SK-N-SH (cell line): ENCODE results near the gene FRS3. TPM values are rescaled to one million over a fixed set of nuclear protein-coding genes. Genes with fewer than 3 reads are reported as not detected.

Source experiments
- CTCF ChIA-PET: fragments of 300-600, 350-600 bp; formaldehyde crosslinking; extraction: SDS; loops from one replicate; lab custom pipeline; 2021; lab: Yijun Ruan, JAX
- POLR2A ChIA-PET: fragments of 350-600 bp; sonication (Branson Sonifier 250); formaldehyde crosslinking; extraction: SDS; loops from one replicate; lab custom pipeline; 2020; ENCODE audit warnings: antibody characterized with exemption, inconsistent platforms; lab: Yijun Ruan, JAX
- DNase-seq: peaks from one replicate; pipeline ENCODE4 v3.0.0; 2012
- H2AFZ ChIP-seq: fragments of 200-600 bp; sonication (generic); 2 replicates; pipeline ENCODE4 v1.8.1; 2016; ENCODE audit warnings: antibody characterized with exemption, mild to moderate bottlenecking, low read depth
- H3F3A ChIP-seq: fragments of 200-600 bp; sonication (generic); replicated peaks from 2 replicates; pipeline ENCODE3; 2016; ENCODE audit warnings: antibody characterized with exemption, mild to moderate bottlenecking; ENCODE audit not compliant: insufficient read depth
- H3K27ac ChIP-seq, 2 experiments: fragments of 200-500 bp in 1 of 2; fragments of 200-600 bp in 1 of 2; sonication (Bioruptor generic) in 1 of 2; sonication (generic), shearing (Covaris generic) in 1 of 2; 2 replicates each; pipeline versions ENCODE4 v1.5.1 to v1.6.1; 2014 to 2016; ENCODE audit warnings: low read depth in 2 of 2, inconsistent platforms in 1 of 2, low read length in 1 of 2, mild to moderate bottlenecking in 1 of 2, mixed read lengths in 1 of 2
- H3K27me3 ChIP-seq: fragments of 200-600 bp; sonication (generic), shearing (Covaris generic); 2 replicates; pipeline ENCODE4 v1.6.1; 2016; ENCODE audit warnings: mixed run types; ENCODE audit not compliant: insufficient read depth
- H3K36me3 ChIP-seq, 2 experiments: fragments of 200-500 bp in 1 of 2; fragments of 200-600 bp in 1 of 2; sonication (Bioruptor generic) in 1 of 2; sonication (generic) in 1 of 2; replicated peaks in 1 of 2; 2 replicates each; pipeline versions ENCODE3 to v1.5.1; 2014 to 2016; ENCODE audit warnings: low read length in 1 of 2, mild to moderate bottlenecking in 1 of 2; ENCODE audit not compliant: insufficient read depth in 2 of 2, control insufficient read depth in 1 of 2
- H3K4me1 ChIP-seq, 2 experiments: fragments of 200-500 bp in 1 of 2; fragments of 200-600 bp in 1 of 2; sonication (Bioruptor generic) in 1 of 2; sonication (generic), shearing (Covaris generic) in 1 of 2; 2 replicates each; pipeline versions ENCODE4 v1.5.1 to v1.6.1; 2014 to 2016; ENCODE audit warnings: low read depth in 1 of 2, low read length in 1 of 2, mixed run types in 1 of 2; ENCODE audit not compliant: insufficient read depth in 2 of 2, control insufficient read depth in 1 of 2
- H3K4me2 ChIP-seq: fragments of 200-600 bp; sonication (generic), shearing (Covaris generic); 2 replicates; pipeline ENCODE4 v1.6.1; 2017; ENCODE audit warnings: mixed run types
- H3K4me3 ChIP-seq, 2 experiments: fragments of 200-500 bp in 1 of 2; fragments of 200-600 bp in 1 of 2; sonication (Bioruptor generic) in 1 of 2; sonication (generic), shearing (Covaris generic) in 1 of 2; 2 replicates each; pipeline versions ENCODE4 v1.5.1 to v1.8.1; 2014 to 2016; ENCODE audit warnings: low read depth in 2 of 2, inconsistent platforms in 1 of 2, low read length in 1 of 2, mild to moderate bottlenecking in 1 of 2, mixed read lengths in 1 of 2, moderate library complexity in 1 of 2
- H3K79me2 ChIP-seq: fragments of 200-600 bp; sonication (generic); 2 replicates; pipeline ENCODE4 v1.8.1; 2017; ENCODE audit warnings: mild to moderate bottlenecking; ENCODE audit not compliant: insufficient read depth
- H3K9ac ChIP-seq: fragments of 200-600 bp; sonication (generic); 2 replicates; pipeline ENCODE4 v1.6.1; 2017; ENCODE audit warnings: mixed run types
- H3K9me2 ChIP-seq: fragments of 200-600 bp; sonication (generic); 2 replicates; pipeline ENCODE4 v1.6.1; 2017; ENCODE audit warnings: mixed run types
- H3K9me3 ChIP-seq: fragments of 200-600 bp; sonication (generic); 2 replicates; pipeline ENCODE4 v1.6.1; 2017; ENCODE audit warnings: mixed run types, mild to moderate bottlenecking, moderate library complexity
- H4K20me1 ChIP-seq: fragments of 200-600 bp; sonication (generic); 2 replicates; pipeline ENCODE4 v1.6.1; 2017; ENCODE audit warnings: mild to moderate bottlenecking, mixed run types; ENCODE audit not compliant: insufficient read depth
- EZH2phosphoT487 ChIP-seq: fragments of 200-600 bp; sonication (generic); IDR thresholded peaks from 2 replicates; pipeline ENCODE4 v1.6.1; 2017; ENCODE audit warnings: low read depth, mixed run types, mild to moderate bottlenecking, antibody characterized with exemption, moderate library complexity, borderline replicate concordance
- MAX ChIP-seq: IDR thresholded peaks from 2 replicates; pipeline ENCODE4 v1.4.0; 2012; ENCODE audit warnings: low read depth
- MEF2A ChIP-seq: IDR thresholded peaks from 2 replicates; pipeline ENCODE4 v1.4.0; 2012; ENCODE audit warnings: low read depth, borderline replicate concordance
- NFIC ChIP-seq: IDR thresholded peaks from 2 replicates; pipeline ENCODE4 v1.4.0; 2012; ENCODE audit warnings: borderline replicate concordance
- PBX3 ChIP-seq: IDR thresholded peaks from 2 replicates; pipeline ENCODE4; 2012
- POLR2AphosphoS5 ChIP-seq: IDR thresholded peaks from 2 replicates; pipeline ENCODE4 v1.6.1; 2012; ENCODE audit warnings: low read depth, low read length
- RAD21 ChIP-seq: IDR thresholded peaks from 2 replicates; pipeline ENCODE4 v1.6.1; 2012; ENCODE audit warnings: mild to moderate bottlenecking, low read length
- RFX5 ChIP-seq: IDR thresholded peaks from 2 replicates; pipeline ENCODE4 v1.6.1; 2012; ENCODE audit warnings: mild to moderate bottlenecking, improper control_type of control experiment, low read length
- SIN3A ChIP-seq: IDR thresholded peaks from 2 replicates; pipeline ENCODE4 v1.6.1; 2012; ENCODE audit warnings: low read depth, mild to moderate bottlenecking, low read length, moderate library complexity, borderline replicate concordance
- TAF1 ChIP-seq: IDR thresholded peaks from 2 replicates; pipeline ENCODE4 v1.6.1; 2012; ENCODE audit warnings: low read depth, mild to moderate bottlenecking, low read length, moderate library complexity, borderline replicate concordance
- TCF12 ChIP-seq: IDR thresholded peaks from 2 replicates; pipeline ENCODE4 v1.4.0; 2012
- YY1 ChIP-seq: IDR thresholded peaks from 2 replicates; pipeline ENCODE4 v1.4.0; 2012; ENCODE audit warnings: low read depth, mild to moderate bottlenecking
- ZBTB33 ChIP-seq: IDR thresholded peaks from 2 replicates; pipeline ENCODE4 v1.4.0; 2012; ENCODE audit warnings: low read depth, borderline replicate concordance
- WGBS: methylation state at CpG from one replicate; pipeline ENCODE4 v1.1.6; 2017; ENCODE audit warnings: low lambda C conversion rate; 5-methylcytosine and 5-hydroxymethylcytosine counted together
- polyA plus RNA-seq, 3 experiments: library from polyadenylated mRNA; depleted of rRNA; stranded (reverse); fragments of >200 nt; gene quantifications; 2 replicates each; pipeline ENCODE4 v1.2.3, GENCODE V29; 2012

FRS3 gene
- polyA plus RNA-seq, 1 of the 3 experiments (the other 2 are of a cell fraction), result 8.6 TPM

- no peak overlapping the region for H2AFZ ChIP-seq
- DNase-seq, result no peak
These were observed 1.6 kb upstream of the FRS3 start for GRCh38 chr6:41781366-41781730.

More at GRCh38 chr6:41781366-41781730, 1.6 kb upstream of the FRS3 start:
- no peaks in the 10 kb centered on the region for H3K9me2 ChIP-seq
- no peaks in the 10 kb centered on the region for H3K9me3 ChIP-seq
- peaks cover 8 to 15% of the 10 kb centered on the region in 2 experiments for H3K36me3 ChIP-seq
- ChIA-PET CTCF (interaction anchor here (0.7 to 8.9 kb wide), 8 partner anchors 11 to 413 kb away, joined by 3 to 118 read pairs (median 3); partner anchors contain the start of gene TFEB), POLR2A (interaction anchor here (1.6 kb wide), 1 partner anchor 48 kb away, joined by 8 read pairs; no protein-coding TSS in a partner anchor)
- peaks cover 13% of the 10 kb centered on the region for H3K79me2 ChIP-seq
- H3F3A ChIP-seq, result no peaks in the 10 kb centered on the region
- WGBS, result 61% methylated on average over 3 of the region's 3 CpGs
- H3K4me3 ChIP-seq, result peak overlapping the region; percentile 52 to 77
- H3K27ac ChIP-seq, result peak overlapping the region in 1 of 2 experiments; percentile 22; a peak in 3 of 4 replicates
- peaks cover 14 to 23% of the 10 kb centered on the region in 2 experiments; a peak in 2 of 4 replicates for H3K4me1 ChIP-seq
- H3K9ac ChIP-seq, result peak overlapping the region; percentile 69
- TF ChIP-seq ZBTB33, result no peak
- TF ChIP-seq RFX5, result no peak
- TF ChIP-seq TCF12, result no peak
- no peak for TF ChIP-seq MAX
- no peak for TF ChIP-seq MEF2A
- TF ChIP-seq EZH2phosphoT487, result no peak
- TF ChIP-seq TAF1, result no peak
- TF ChIP-seq NFIC, result no peak
- TF ChIP-seq PBX3, result no peak
- no peak for TF ChIP-seq POLR2AphosphoS5
- no peak for TF ChIP-seq SIN3A
- TF ChIP-seq RAD21, result no peak
- no peak for TF ChIP-seq YY1
- H4K20me1 ChIP-seq, result no peaks in the 10 kb centered on the region
- H3K27me3 ChIP-seq, result no peaks in the 10 kb centered on the region
- peak overlapping the region; percentile 99 for H3K4me2 ChIP-seq
